GOT3 (cell line): Measurements from ENCODE around the gene GDF9.

Experiments used
- DNase-seq: peaks from one replicate; lab custom pipeline; 2025; ENCODE audit warnings: mixed read lengths; lab: John Stamatoyannopoulos, UW

Gene GDF9

DNA sequence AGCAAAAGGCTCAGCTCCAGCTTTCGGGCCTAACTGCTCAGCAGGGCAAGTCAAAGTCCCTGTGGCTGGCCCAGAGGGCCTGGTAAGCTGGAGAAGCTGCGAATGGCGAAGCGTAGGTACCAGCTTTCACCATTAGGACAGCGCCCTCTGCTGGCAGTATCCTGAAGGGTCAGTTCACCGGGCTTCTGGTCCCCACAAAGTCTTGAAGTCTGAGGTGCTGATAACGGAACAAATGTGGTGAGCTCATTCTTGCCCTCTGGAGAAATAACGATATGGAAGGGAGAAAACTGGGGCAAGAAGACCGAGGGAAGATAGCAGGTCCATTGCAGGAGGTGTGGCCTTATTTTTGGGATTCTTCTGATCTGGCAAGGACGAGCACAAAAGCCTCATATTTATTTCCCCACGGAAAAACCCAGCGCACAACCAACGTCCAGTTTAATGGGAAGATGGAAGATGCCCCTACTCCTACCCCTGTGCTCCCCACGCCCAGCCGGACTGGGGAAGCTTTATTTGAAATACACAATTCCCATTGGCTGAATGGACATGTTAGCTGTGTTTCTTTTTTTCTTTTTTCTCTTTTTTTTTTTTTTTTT is 46.0 kb downstream of the GDF9 start:
- DNase-seq: peak; percentile 74

DNA sequence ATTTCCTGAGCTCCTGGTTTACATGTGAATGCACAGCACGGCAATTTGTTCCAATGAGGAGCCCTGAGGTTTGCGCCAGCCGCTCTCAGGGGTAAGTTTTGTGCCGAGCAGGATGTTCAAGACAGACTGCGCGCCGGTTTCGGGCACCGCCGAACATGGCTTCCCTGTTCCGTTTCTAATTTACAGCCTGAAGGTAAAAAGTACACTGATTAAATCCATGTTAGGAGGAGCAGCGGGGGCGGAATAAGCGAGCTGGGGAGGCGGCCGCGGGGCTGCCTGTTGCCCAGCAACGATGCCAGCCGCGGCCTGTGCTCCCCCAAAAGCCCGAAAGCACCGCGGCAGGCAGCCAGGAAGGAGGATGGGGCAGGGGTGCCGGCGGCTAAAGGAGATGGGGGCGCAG is 46.8 kb downstream of the GDF9 start:
- DNase-seq: no peak

DNA sequence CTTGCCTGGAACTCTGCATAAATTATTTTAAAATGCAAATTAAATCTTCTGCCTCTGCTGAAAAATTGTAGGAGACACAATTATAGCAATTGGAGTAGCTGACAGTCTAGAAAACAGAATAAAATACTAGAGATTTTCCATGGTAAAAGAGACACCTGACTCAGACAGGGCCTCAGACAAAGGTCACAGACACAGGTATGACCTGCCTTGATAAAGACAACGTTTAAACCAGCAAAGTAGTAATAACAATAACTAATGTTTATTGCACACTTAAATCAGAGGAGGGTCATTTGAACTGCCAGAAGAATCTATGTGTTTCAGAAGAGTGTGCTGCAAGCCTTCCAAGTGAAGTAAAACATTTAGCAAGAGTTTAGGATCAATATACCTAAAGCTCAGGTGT is 49.3 kb downstream of the GDF9 start:
- DNase-seq: no peak

DNA sequence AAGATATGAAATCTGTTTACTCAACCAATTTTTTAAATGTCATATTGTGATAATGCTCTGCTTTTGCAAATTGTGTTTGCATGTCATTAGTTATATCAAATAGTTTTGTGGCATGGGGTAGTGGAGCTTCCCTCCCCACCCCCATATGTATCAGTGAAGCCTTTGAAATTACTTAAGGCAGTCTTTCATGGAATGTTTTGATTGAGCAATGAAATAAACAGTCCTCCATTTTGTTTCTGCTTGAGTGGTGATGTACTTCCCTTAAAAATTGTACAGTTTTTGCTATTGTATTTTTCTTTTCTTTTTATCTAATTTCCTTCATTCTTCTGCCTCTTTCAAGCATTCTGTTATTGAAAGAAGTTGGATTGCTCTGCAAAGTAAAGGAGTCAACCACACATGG is 49.7 kb downstream of the GDF9 start:
- no peak for DNase-seq

DNA sequence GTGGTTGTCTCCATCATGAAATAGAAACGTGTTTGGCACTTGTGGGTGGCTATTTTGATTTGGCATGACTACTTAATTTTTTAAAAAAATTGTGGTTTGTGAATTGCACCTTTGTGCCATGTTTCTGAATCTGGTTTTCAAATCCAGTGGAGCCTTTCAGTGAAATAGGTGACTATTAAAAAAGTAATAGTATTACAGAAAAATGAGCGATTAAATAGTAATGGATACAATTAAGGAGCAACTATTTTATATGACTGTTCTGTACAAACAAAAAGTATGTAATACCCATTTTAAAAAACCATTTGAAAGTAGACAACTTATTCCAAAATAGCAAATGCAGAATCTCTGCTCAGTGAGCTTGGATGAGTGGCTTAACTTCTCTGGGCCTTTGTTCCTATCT is 50.2 kb downstream of the GDF9 start:
- DNase-seq: no peak

DNA sequence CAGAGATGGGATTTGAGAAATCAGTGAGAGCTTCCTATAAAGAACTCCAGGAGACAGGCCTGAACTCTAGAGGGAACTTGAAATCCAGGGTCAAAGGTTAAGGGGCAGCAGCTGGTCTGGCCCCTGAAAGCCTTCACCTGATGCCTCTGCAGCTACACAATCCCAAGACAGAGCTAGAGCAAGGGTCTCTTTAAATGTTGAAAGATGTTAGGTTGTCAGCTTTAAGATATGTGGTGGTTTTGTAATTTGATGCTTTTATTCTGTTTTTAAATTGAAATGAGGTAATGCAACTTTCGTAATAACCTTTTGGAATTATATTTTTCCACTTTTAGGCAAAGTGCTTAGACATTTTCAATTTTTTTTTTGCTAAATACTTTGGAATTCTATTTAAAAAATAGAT is 50.8 kb downstream of the GDF9 start:
- no peak for DNase-seq

DNA sequence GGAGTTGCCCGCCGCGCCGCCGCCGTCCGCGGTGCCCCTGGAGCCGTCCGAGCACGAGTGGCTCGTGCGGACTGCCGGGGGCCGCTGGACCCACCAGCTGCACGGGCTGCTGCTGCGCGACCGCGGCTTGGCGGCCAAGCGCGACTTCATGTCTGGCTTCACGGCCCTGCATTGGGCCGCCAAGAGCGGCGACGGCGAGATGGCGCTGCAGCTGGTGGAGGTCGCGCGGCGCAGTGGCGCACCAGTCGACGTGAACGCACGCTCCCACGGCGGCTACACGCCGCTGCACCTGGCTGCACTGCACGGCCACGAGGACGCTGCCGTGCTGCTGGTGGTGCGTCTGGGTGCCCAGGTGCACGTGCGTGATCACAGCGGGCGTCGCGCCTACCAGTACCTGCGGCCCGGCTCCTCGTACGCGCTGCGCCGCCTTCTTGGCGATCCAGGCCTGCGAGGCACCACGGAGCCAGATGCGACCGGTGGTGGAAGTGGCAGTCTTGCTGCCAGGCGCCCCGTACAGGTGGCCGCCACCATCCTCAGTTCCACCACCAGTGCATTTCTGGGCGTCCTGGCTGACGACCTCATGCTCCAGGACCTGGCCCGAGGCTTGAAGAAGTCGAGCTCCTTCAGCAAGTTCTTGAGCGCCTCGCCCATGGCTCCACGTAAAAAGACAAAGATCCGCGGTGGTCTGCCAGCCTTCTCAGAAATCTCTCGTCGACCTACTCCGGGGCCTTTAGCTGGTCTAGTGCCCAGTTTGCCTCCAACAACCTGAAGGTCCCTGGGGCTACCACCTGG is 51.6 kb downstream of the GDF9 start:
- DNase-seq: no peak

DNA sequence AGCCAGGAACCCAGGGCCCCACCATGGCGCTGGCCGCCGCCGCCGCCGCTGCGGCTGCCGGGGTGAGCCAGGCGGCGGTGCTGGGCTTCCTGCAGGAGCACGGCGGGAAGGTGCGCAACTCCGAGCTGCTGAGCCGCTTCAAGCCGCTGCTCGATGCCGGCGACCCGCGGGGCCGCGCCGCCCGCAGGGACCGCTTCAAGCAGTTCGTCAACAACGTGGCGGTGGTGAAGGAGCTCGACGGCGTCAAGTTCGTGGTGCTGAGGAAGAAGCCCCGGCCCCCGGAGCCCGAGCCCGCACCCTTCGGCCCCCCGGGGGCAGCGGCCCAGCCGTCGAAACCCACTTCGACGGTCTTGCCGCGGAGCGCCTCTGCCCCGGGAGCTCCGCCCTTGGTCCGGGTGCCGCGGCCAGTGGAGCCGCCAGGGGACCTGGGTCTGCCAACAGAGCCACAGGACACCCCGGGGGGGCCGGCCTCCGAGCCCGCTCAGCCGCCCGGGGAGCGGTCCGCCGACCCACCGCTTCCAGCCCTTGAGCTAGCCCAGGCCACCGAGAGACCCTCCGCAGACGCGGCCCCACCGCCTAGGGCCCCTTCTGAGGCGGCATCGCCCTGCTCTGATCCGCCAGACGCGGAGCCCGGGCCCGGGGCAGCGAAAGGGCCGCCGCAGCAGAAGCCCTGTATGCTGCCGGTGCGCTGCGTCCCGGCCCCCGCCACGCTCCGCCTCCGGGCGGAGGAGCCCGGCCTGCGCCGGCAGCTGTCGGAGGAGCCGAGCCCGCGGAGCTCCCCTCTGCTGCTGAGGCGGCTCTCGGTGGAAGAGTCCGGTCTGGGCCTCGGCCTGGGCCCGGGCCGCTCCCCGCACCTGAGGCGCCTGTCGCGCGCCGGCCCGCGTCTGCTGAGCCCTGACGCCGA is 52.4 kb downstream of the GDF9 start:
- DNase-seq: no peak

DNA sequence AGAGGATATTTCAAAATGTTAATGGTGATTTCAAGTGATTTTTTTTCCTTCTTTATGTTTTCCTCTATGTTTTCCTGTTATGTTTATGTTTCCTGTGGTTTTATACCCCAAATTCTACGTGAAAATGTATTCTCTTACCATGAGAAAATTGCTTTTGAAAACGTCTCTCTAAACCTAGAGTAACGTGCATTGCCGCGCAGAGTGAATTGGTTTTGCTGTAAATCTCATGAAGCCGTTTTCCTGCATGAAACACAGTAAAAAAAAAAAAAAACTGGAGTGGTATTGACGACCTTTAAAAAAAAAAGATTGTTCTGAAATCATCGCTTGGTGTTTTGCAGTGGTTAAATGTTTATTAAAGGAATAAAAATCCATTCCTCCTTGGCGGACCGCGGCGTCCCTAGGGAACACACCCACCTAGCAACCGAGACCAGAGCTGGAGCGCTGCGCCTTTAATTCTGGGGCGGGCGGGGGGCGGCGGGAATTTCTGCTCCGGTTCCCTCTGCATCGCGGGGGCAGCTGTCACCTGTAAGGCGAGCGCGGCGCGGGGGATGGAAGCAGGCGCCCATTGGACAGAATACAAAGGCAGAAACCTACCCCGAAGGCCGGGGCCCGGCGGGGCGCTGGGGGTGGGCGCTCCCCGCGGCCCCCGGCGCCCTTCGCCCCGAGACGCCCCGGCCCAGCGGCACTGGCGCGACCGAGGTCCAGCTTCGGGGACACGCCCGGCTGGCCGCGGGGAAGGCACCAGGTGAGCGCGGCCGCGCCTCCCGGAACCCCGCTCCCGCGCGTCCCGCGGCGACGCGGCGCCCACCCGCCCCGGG is 53.3 kb downstream of the GDF9 start, which contains the start of gene SOWAHA:
TSS of gene SOWAHA (plus strand) at position 522 of the 818 bp plus-strand sequence. CDS start 320 bp downstream, outside the sequence.
- DNase-seq: no peak

DNA sequence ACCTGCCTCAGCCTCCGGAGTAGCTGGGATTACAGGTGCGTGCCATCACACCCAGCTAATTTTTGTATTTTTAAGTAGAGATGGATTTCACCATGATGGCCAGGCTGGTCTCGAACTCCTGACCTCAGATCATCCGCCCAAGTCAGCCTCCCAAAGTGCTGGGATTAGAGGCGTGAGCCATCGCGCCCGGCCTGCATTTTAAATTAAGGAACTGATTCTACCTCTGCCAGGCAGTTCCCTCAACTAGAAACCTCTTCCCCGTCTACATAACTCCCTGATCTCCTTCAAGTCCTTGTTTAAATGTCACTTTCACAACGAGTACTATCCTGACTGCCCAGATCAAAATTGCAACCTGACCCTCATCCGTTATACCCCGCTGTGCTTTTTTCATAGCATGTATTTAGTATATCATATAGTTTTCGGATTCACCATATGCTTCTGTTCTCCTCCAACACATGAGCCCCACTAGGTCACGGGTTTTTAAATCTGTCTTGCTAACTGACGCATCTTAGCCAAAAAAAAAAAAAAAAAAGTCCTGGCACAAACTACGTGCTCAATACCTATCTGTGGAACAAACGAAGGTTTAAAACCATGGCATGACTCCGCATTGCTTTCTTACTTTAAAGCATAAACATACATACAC is 54.0 kb downstream of the GDF9 start:
- no peak for DNase-seq
